K562 (cell line): Measurements from ENCODE around the gene TKT. TPM values are rescaled to one million over a fixed set of nuclear protein-coding genes. Genes with fewer than 3 reads are reported as not detected.

Experiments
- CHAMP1 ChIP-seq: fragments of 450-650 bp; IDR thresholded peaks from 2 replicates; pipeline ENCODE4 v1.6.1; 2016; ENCODE audit warnings: mild to moderate bottlenecking
- DLX4 ChIP-seq: fragments of 250-450 bp; sonication (Bioruptor Pico); IDR thresholded peaks from 2 replicates; pipeline ENCODE4 v1.6.1; 2021; ENCODE audit warnings: mild to moderate bottlenecking
- EP300 ChIP-seq: IDR thresholded peaks from 2 replicates; pipeline ENCODE4 v1.6.1; 2012; ENCODE audit warnings: low read length, improper control_type of control experiment
- FIP1L1 ChIP-seq: fragments of 200-400 bp; formaldehyde crosslinking; IDR thresholded peaks from 2 replicates; pipeline ENCODE4 v1.6.1; 2018; ENCODE audit warnings: mild to moderate bottlenecking, low read depth, low read length; ENCODE audit not compliant: poor library complexity, severe bottlenecking
- HNRNPLL ChIP-seq: fragments of 200-400 bp; formaldehyde crosslinking; IDR thresholded peaks from 2 replicates; pipeline ENCODE4 v1.6.1; 2017; ENCODE audit warnings: low read length, low read depth, mild to moderate bottlenecking; ENCODE audit not compliant: poor library complexity, severe bottlenecking
- ID3 ChIP-seq, 2 experiments: fragments of 250-450 bp in 1 of 2; fragments of 450-650 bp in 1 of 2; sonication (Bioruptor Pico) in 1 of 2; IDR thresholded peaks; 2 replicates each; pipeline versions ENCODE4 v1.6.1 to v1.8.0; 2016 to 2021; ENCODE audit warnings: mild to moderate bottlenecking in 2 of 2, moderate library complexity in 2 of 2, missing compliant biosample characterization in 1 of 2, missing genetic modification characterization in 1 of 2
- RFX7 ChIP-seq: fragments of 250-450 bp; sonication (Bioruptor Pico); IDR thresholded peaks from 2 replicates; pipeline ENCODE4 v1.5.1; 2021; ENCODE audit warnings: mild to moderate bottlenecking
- RUNX1 ChIP-seq: sonication (generic); IDR thresholded peaks from 2 replicates; pipeline ENCODE4 v1.6.1; 2016; ENCODE audit warnings: antibody characterized with exemption, low read depth
- SMAD3 ChIP-seq: fragments of 450-650 bp; formaldehyde crosslinking; conservative IDR thresholded peaks from 2 replicates; pipeline ENCODE4 v1.4.0; 2020; ENCODE audit warnings: mild to moderate bottlenecking
- SP2 ChIP-seq: IDR thresholded peaks from 2 replicates; pipeline ENCODE4 v1.6.1; 2011; ENCODE audit warnings: mild to moderate bottlenecking, low read depth, low read length, moderate library complexity; ENCODE audit not compliant: poor library complexity, severe bottlenecking; ENCODE audit errors: extremely low read depth
- SRSF7 ChIP-seq: fragments of 200-400 bp; formaldehyde crosslinking; optimal IDR thresholded peaks from 2 replicates; pipeline ENCODE3; 2017; ENCODE audit warnings: mild to moderate bottlenecking, low read depth, low read length
- ZNF764 ChIP-seq: fragments of 250-450 bp; sonication (Bioruptor Pico); IDR thresholded peaks from 2 replicates; pipeline ENCODE4 v1.4.0; 2020; ENCODE audit warnings: low read depth, mild to moderate bottlenecking, moderate library complexity
- polyA plus RNA-seq, 8 experiments: library from polyadenylated mRNA; depleted of rRNA in 4 of 8; stranded (reverse) in 5 of 8; unstranded in 3 of 8; fragments of >200 nt; fragmentation: Nextera tagmentation in 2 of 8; fragmentation: Illumina TruSeq in 1 of 8; extraction: Ambion mirVana in 2 of 8; extraction: Trizol in 1 of 8; gene quantifications; 2 replicates each; pipeline versions ENCODE4 v1.2.1 to v1.2.3, GENCODE V29; 2011 to 2014; ENCODE audit warnings: inconsistent platforms in 1 of 8, missing spikeins in 1 of 8
- total RNA-seq, 7 experiments: library from RNA; depleted of rRNA in 6 of 7; stranded (reverse); fragments of >200 nt in 6 of 7; fragmentation: Illumina TruSeq in 2 of 7; extraction: Trizol in 2 of 7; gene quantifications; 2 replicates each; pipeline versions ENCODE4 v1.2.1 to v1.2.3, GENCODE V29; 2011 to 2021; ENCODE audit warnings: low replicate concordance in 1 of 7
- TF ChIP-seq, protein P1 (sequence below), 3 experiments: fragments of 200-800 bp in 1 of 3; sonication (Bioruptor generic) in 1 of 3; sonication (generic) in 1 of 3; formaldehyde crosslinking in 1 of 3; IDR thresholded peaks; 2 replicates each; pipeline versions ENCODE4 v1.6.1 to v1.8.0; 2016 to 2022; ENCODE audit warnings: mild to moderate bottlenecking in 2 of 3, missing compliant biosample characterization in 2 of 3, missing genetic modification characterization in 2 of 3, missing genetic modification reagents in 1 of 3
- TF ChIP-seq, protein P2 (sequence below): sonication (generic); formaldehyde crosslinking; IDR thresholded peaks from 2 replicates; pipeline ENCODE4 v1.8.0; 2022; ENCODE audit warnings: mild to moderate bottlenecking, missing genetic modification reagents

TKT gene
- total and polyA plus RNA-seq, 9 of the 15 experiments (the other 6 are each of a cell fraction or from before 2014, with no cell fraction given), result 58.1 to 401 (median 187) TPM

DNA sequence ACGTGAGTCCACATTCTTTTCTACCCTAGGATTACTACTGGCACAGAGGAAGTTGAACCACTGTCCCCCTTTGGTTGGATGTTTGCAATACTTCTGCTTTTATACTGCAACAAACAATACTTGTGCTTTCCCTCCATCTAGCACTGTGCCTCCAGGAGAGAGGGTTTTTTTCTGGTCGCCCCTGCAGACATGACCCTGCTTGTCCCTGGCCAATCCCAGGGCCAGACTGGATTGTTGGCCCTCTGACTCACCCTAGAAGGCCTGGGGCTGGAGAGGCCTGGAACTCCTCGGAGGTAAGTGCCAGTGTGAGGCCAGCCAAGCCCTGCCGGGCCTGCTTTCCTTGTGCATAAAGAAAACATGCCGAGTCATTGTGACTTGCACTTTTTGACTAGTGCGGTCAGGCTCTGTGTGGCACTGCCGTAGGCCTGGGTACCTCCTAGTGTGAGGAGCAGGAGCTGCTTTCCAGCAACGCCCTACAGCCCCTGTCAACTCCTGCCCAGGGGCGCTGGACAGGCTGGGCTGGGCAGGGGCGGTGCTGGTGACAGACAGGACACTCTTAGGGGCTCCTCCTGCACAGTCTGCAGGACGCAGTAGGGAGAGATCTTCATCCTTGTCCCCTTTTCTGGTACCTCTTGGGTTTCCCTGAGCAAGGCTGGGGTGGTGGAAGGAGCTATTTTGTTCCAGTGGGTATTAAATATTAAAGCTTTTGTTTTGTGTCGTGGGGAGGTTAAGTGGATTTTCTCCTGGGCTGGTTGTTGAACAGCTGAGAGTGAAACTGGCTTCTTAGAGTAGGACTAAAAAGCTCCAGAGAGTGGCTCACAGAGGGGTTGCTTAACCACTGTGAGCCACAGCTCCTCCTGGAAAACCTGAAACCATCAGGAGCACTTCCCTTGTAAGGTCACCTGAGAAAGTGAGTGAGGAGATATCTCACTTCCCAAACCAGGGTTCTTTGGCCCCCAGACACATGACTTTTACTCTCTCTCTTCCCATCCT is 14.4 kb upstream of the TKT start (continued):
- TF ChIP-seq CHAMP1 (no peak), RUNX1 (no peak), ZNF764 (CRISPR knock-in tag) (no peak), RFX7 (no peak), HNRNPLL (no peak), EP300 (peak; percentile 42; the same call in 1 of the 2 replicates), ID3 (CRISPR knock-in tag; IDR thresholded peaks at IDR 0.05) (no peak), ID3 (tag; IDR thresholded peaks at IDR 0.05) (peak; percentile 89), SMAD3 (CRISPR knock-in tag) (peak; percentile 54; the same call in 1 of the 2 replicates), FIP1L1 (no peak), SP2 (no peak), DLX4 (no peak), SRSF7 (no peak)
- TF ChIP-seq, protein P1, sequence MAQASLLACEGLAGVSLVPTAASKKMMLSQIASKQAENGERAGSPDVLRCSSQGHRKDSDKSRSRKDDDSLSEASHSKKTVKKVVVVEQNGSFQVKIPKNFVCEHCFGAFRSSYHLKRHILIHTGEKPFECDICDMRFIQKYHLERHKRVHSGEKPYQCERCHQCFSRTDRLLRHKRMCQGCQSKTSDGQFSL (CRISPR knock-in tag; IDR thresholded peaks at IDR 0.05), result no peak
- TF ChIP-seq, protein P1 (tag; IDR thresholded peaks at IDR 0.05), result peak in 1 of 2 experiments; percentile 70; a peak in 1 of 4 replicates
- TF ChIP-seq, protein P2, sequence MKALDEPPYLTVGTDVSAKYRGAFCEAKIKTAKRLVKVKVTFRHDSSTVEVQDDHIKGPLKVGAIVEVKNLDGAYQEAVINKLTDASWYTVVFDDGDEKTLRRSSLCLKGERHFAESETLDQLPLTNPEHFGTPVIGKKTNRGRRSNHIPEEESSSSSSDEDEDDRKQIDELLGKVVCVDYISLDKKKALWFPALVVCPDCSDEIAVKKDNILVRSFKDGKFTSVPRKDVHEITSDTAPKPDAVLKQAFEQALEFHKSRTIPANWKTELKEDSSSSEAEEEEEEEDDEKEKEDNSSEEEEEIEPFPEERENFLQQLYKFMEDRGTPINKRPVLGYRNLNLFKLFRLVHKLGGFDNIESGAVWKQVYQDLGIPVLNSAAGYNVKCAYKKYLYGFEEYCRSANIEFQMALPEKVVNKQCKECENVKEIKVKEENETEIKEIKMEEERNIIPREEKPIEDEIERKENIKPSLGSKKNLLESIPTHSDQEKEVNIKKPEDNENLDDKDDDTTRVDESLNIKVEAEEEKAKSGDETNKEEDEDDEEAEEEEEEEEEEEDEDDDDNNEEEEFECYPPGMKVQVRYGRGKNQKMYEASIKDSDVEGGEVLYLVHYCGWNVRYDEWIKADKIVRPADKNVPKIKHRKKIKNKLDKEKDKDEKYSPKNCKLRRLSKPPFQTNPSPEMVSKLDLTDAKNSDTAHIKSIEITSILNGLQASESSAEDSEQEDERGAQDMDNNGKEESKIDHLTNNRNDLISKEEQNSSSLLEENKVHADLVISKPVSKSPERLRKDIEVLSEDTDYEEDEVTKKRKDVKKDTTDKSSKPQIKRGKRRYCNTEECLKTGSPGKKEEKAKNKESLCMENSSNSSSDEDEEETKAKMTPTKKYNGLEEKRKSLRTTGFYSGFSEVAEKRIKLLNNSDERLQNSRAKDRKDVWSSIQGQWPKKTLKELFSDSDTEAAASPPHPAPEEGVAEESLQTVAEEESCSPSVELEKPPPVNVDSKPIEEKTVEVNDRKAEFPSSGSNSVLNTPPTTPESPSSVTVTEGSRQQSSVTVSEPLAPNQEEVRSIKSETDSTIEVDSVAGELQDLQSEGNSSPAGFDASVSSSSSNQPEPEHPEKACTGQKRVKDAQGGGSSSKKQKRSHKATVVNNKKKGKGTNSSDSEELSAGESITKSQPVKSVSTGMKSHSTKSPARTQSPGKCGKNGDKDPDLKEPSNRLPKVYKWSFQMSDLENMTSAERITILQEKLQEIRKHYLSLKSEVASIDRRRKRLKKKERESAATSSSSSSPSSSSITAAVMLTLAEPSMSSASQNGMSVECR (CRISPR knock-in tag), result no peak
